KOPT-K1 (cell line): ENCODE data around the gene RIOK1.
"Not testable (repeated sequence)": the region's sequence is repeated elsewhere in the genome, so short reads cannot be mapped to it uniquely, and the experiment has no call there.

Experiments used
- H3K27ac ChIP-seq: fragments of 200-600 bp; sonication (generic); 2 replicates; pipeline ENCODE4 v1.5.1; 2016; ENCODE audit warnings: antibody characterized with exemption, mild to moderate bottlenecking, low read depth, low read length; ENCODE audit not compliant: poor library complexity, severe bottlenecking
- H3K36me3 ChIP-seq: fragments of 200-600 bp; sonication (generic); 2 replicates; pipeline ENCODE4 v1.5.1; 2017; ENCODE audit warnings: antibody characterized with exemption, mild to moderate bottlenecking, low read length, moderate library complexity; ENCODE audit not compliant: insufficient read depth
- H3K9me3 ChIP-seq: fragments of 200-600 bp; sonication (generic); 2 replicates; pipeline ENCODE4 v1.5.1; 2017; ENCODE audit warnings: antibody characterized with exemption, low read length, mild to moderate bottlenecking; ENCODE audit not compliant: insufficient read depth, poor library complexity, severe bottlenecking

Gene RIOK1

GRCh38 chr6:7445101-7445500, 55.5 kb downstream of the RIOK1 start:
- Histone ChIP-seq H3K9me3 (peaks cover 5% of the 10 kb centered on the region), H3K36me3 (no peaks in the 10 kb centered on the region), H3K27ac (no peak overlapping the region)

- Histone ChIP-seq H3K9me3 (peaks cover 3% of the 10 kb centered on the region), H3K36me3 (no peaks in the 10 kb centered on the region), H3K27ac (no peak overlapping the region)
These were observed 56.4 kb downstream of the RIOK1 start for GRCh38 chr6:7445885-7446461.

DNA sequence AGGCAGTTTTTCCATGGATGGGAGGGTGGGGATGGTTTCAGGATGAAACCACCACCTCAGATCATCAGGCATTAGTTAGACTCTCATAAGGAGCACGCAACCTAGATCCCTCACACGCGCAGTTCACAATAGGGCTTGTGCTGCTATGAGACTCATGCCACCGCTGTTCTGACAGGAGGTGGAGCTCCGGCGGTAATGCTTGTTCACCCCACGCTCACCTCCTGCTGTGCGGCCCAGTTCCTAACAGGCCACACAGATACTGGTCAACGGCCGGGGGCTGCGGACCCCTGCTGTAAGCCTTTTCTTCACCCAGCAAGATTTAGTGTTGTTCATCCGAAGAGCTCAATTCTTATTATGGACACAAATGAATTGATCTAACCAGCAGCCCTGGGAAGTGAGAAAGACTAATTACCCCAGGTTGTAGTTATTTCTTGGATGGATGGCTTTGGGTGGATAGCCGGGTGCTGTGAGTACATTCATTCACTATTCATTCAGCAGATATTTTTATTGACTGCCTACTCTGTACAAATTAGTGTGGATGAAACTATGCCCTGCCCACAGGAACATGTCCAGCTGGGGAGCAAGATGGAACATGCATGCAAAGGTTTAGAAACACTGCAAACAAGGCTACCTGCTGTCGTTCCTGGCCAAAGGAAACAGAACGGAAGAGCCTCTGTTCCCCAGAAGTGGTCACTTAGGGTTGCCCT, 57.2 kb downstream of the RIOK1 start:
- H3K9me3 ChIP-seq, result no peaks in the 10 kb centered on the region
- H3K36me3 ChIP-seq, result no peaks in the 10 kb centered on the region
- H3K27ac ChIP-seq, result no peak overlapping the region

GRCh38 chr6:7448232-7448631, 58.6 kb downstream of the RIOK1 start:
- H3K27ac ChIP-seq, result no peak overlapping the region
- no peaks in the 10 kb centered on the region for H3K9me3 ChIP-seq
- no peaks in the 10 kb centered on the region for H3K36me3 ChIP-seq

- Histone ChIP-seq H3K9me3 (no peaks in the 10 kb centered on the region), H3K36me3 (no peaks in the 10 kb centered on the region), H3K27ac (no peak overlapping the region)
These were observed 59.4 kb downstream of the RIOK1 start for GRCh38 chr6:7449018-7449417.

DNA sequence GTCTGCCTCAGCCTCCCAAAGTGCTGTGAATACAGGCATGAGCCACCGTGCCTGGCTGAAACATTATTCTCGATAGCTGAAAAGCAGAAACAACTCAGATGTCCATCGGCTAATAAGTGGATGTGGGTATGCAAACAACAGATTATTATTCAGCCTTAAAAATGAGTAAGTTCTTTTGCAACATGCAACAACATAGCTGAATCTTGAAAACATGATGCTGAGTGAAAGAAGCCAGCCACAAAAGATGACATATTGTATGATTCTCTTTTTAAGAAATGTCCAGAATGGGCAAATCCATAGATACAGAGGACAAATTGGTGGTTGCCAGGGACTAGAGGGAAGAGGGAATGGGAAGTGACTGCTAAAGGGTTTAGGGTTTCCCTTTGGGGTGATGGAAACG, 61.7 kb downstream of the RIOK1 start:
- Histone ChIP-seq H3K27ac (no peak overlapping the region), H3K36me3 (no peaks in the 10 kb centered on the region), H3K9me3 (no peaks in the 10 kb centered on the region)

DNA sequence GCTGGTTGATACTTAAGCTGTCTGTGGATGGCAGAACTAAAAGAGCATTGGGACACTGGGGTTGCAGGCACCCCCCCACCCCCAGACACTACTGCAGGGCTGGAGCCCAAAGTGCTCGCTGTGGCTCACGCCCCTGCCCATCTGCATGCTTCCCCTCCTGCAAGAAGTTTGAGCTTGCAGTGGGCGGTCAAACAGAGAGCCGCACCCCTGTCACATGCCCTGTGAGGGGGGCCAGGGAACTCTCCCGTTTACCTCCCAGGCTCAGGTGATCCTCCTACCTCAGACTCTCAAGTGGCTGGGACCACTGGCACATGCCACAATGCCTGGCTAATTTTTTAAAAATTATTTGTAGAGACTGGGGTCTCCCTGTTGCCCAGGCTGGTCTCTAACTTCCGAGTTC, 63.3 kb downstream of the RIOK1 start:
- Histone ChIP-seq H3K9me3 (peaks cover 6% of the 10 kb centered on the region), H3K36me3 (no peaks in the 10 kb centered on the region), H3K27ac (no peak overlapping the region)

DNA sequence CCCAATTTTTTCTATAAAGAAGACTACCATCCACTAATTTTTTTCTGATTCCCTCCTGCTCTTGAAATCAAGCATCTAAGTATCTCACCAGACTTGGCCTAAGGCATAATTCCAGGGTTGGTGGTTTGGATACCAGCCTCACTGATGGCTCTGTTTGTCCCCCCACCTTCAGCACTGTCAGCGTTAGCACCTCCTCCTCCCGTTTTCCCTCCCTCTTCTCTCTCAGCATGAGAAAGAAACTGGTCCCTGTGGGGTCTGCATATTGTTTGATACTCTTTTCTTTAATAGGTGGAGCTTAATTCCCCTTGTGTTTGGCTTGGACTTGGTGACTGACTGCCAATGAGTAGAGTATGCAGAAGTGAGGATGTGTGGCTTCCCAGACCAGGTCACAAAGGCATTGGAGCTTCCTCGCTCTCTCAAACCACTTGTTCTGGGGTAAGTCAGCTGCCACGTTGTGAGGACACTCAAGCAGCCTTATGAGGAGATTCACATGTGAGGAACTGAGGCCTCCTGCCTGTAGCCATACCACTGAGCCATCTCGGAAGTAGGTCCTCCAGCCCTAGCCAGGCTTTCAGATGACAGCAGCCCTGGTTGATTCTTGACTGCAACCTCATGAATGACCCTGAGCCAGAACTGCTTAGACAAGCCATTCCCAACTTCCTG, 65.2 kb downstream of the RIOK1 start:
- no peak overlapping the region for H3K27ac ChIP-seq
- peaks cover 6% of the 10 kb centered on the region for H3K9me3 ChIP-seq
- no peaks in the 10 kb centered on the region for H3K36me3 ChIP-seq

DNA sequence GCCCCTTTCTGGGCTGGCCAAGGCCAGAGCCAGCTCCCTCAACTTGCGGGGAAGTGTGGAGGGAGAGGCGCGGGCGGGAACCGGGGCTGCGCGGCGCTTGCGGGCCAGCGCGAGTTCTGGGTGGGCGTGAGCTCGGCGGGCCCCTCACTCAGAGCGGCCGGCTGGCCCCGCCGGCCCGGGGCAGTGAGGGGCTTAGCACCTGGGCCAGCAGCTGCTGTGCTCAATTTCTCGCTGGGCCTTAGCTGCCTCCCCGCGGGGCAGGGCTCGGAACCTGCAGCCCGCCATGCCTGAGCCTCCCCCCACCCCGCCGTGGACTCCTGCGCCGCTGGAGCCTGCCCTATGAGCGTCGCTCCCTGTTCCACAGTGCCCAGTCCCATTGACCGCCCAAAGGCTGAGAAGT, 66.7 kb downstream of the RIOK1 start:
- not testable (repeated sequence) for H3K36me3 ChIP-seq, H3K27ac ChIP-seq, H3K9me3 ChIP-seq

DNA sequence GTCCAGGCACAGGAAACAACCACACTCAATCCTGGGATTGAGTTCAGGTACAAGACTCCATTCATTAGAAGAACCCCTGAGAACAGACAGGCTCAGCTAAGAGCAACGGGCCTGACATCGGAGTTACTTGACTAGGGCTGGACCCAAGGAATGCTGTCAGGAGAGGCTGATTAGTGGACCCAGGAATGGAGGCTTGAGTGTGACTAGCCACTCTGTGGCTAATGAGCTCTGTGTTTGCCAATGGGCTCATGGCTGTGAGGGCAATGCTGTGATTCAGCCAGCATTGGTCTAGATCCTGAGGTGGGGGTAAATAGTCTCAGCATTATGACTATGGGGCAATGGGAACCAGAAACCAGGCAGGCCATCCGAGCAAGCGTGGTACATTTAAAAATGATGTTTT, 71.8 kb downstream of the RIOK1 start:
- H3K9me3 ChIP-seq, result peaks cover 5% of the 10 kb centered on the region
- H3K27ac ChIP-seq, result no peak overlapping the region
- H3K36me3 ChIP-seq, result no peaks in the 10 kb centered on the region

GRCh38 chr6:7463785-7464184, 74.2 kb downstream of the RIOK1 start:
- Histone ChIP-seq H3K36me3 (no peaks in the 10 kb centered on the region), H3K9me3 (no peaks in the 10 kb centered on the region), H3K27ac (no peak overlapping the region)

DNA sequence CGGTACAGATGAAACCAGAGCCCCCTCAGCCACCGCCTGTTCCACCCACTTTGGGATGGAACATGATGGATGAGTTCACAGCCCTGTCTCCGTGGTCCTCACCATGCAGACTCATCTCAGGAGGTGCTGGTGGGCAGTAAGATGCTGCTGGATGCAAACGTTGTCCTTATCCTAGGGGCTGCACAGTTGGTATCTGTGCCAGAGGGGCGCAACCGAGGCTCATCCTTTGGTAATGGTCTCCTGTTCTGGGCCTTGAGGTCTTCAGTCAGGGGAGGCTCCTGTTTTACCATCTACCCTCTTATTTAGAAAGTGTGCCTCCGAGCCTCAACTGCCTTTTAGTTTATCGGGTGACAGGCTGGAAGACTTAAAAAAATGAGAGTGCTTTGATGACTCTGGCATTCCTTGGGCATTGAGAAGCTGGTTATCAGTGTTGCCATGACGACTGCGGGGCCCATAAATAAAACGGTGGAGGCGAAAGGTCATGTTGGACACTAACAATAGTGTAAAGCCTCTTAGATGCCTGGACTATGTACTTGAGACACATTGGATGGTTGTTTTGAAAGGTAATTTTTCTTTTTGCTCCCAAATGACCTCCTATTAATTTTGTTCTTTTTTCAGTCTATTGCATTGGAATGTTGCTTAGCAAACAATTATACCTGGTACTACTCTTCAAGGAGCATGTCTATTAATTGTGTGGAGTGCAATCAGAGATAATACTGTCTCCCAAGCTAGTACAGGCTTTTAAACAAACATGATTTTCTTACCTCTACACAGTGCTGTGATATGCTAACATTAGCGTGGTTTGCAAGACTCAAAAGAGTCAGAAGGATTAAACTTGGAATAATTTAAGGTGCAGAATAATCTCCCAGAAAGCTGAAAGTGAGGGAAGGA, 77.6 kb downstream of the RIOK1 start:
- Histone ChIP-seq H3K36me3 (no peaks in the 10 kb centered on the region), H3K9me3 (no peaks in the 10 kb centered on the region), H3K27ac (no peak overlapping the region)
